ENCODE measurements around the gene NR6A1.

NR6A1 gene

GRCh38 chr9:124673063-124673462 is 98.0 kb downstream of the NR6A1 start:
- no peak overlapping the region for H3K27ac ChIP-seq
- no peak overlapping the region for H3K4me3 ChIP-seq (ENCODE audit: low read depth, low read length)
- no peak for TF ChIP-seq CTCF (IDR thresholded peaks at IDR 0.05; ENCODE audit: low read depth, low read length, missing control alignments)
- DNase-seq = no peak
- in situ Hi-C loops (cut with HindIII; ENCODE audit: low pct_ligation_motif_present, low sequenced_read_pairs) = no loop called here
- H3K36me3 ChIP-seq (replicated peaks) = peaks cover 9% of the 10 kb centered on the region
- H3K27me3 ChIP-seq (replicated peaks) = no peaks in the 10 kb centered on the region

- Histone ChIP-seq H3K36me3 (replicated peaks) (peaks cover 9% of the 10 kb centered on the region), H3K27me3 (replicated peaks) (no peaks in the 10 kb centered on the region), H3K27ac (no peak overlapping the region), H3K4me3 (ENCODE audit: low read depth, low read length) (no peak overlapping the region)
- TF ChIP-seq CTCF (IDR thresholded peaks at IDR 0.05; ENCODE audit: low read depth, low read length, missing control alignments) = no peak
- in situ Hi-C loops (cut with HindIII; ENCODE audit: low pct_ligation_motif_present, low sequenced_read_pairs) = no loop called here
- no peak for DNase-seq
Measured at GRCh38 chr9:124671861-124672260, 99.2 kb downstream of the NR6A1 start.

GRCh38 chr9:124666642-124667041 is 104.5 kb downstream of the NR6A1 start:
- no peaks in the 10 kb centered on the region for H3K36me3 ChIP-seq (replicated peaks)
- no peak for DNase-seq
- H3K4me3 ChIP-seq (ENCODE audit: low read depth, low read length) = no peak overlapping the region
- H3K27me3 ChIP-seq (replicated peaks) = no peaks in the 10 kb centered on the region
- no peak overlapping the region for H3K27ac ChIP-seq
- TF ChIP-seq CTCF (IDR thresholded peaks at IDR 0.05; ENCODE audit: low read depth, low read length, missing control alignments) = no peak
- in situ Hi-C loops (cut with HindIII; ENCODE audit: low pct_ligation_motif_present, low sequenced_read_pairs) = no loop called here

- H3K36me3 ChIP-seq (replicated peaks) = no peaks in the 10 kb centered on the region
- in situ Hi-C loops (cut with HindIII; ENCODE audit: low pct_ligation_motif_present, low sequenced_read_pairs) = no loop called here
- H3K4me3 ChIP-seq (ENCODE audit: low read depth, low read length) = no peak overlapping the region
- no peak for DNase-seq
- H3K27ac ChIP-seq = no peak overlapping the region
- H3K27me3 ChIP-seq (replicated peaks) = no peaks in the 10 kb centered on the region
- TF ChIP-seq CTCF (IDR thresholded peaks at IDR 0.05; ENCODE audit: low read depth, low read length, missing control alignments) = no peak
Measured at GRCh38 chr9:124665391-124666058, 105.6 kb downstream of the NR6A1 start.

- Histone ChIP-seq H3K27me3 (replicated peaks) (no peaks in the 10 kb centered on the region), H3K27ac (no peak overlapping the region), H3K4me3 (ENCODE audit: low read depth, low read length) (no peak overlapping the region), H3K36me3 (replicated peaks) (no peaks in the 10 kb centered on the region)
- DNase-seq = no peak
- TF ChIP-seq CTCF (IDR thresholded peaks at IDR 0.05; ENCODE audit: low read depth, low read length, missing control alignments) = no peak
- in situ Hi-C loops (cut with HindIII; ENCODE audit: low pct_ligation_motif_present, low sequenced_read_pairs) = no loop called here
Measured at GRCh38 chr9:124664143-124664542, 107.0 kb downstream of the NR6A1 start.
